Suppressor macrophage treated with lipopolysaccharide for 4 hours (primary cell): ENCODE results near the gene SAP30L.

Experiments
- DNase-seq: peaks from one replicate; pipeline ENCODE4 v3.0.0-alpha.2; 2020

SAP30L gene

DNA sequence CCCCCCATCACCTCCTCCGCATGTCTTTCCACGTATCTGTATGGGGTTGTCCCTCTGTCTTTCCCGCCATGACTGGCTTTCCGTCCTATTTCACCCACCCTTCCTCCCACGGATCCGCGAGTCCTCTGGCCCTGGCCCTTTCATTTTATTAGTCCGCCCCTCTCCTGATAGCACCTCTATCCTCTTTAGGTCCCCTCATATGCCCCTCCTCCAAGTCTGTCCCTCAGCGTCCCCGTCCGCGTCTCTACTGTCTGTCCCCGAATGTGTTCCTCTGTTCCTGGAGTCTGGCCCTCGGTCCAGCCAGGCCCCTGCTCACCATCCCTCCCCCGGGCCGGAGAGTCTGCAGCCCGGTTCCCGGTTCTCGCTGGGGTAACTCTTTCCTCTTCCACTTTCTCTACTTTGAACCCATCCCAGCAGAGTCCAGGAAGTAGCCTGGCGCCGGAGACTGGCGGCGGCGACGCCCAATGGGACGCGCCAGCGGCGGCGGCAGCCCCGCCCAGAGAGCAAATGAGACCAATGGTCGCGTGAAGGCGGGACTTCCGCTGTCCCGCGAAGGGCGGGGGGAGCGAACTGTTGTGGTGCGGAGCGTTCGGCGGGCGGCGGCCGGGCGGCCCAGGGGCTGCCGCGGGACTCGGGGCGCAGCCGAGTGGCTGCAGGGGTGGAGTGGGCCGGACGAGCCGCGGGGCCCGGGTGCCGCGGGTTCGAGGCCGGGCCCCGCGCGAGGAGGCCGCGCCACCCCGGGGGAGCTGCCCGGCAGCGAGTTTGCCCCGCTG is at the start of gene SAP30L:
SAP30L (plus strand) TSS at position 576 of the 773 bp plus-strand sequence. CDS start 608 bp downstream, outside the sequence.
- peak; percentile 98 for DNase-seq

- DNase-seq: no peak
These were observed 49.7 kb upstream of the SAP30L start for GRCh38 chr5:154396128-154396527.

- DNase-seq: no peak
These were observed 48.0 kb upstream of the SAP30L start for GRCh38 chr5:154397652-154398406.

GRCh38 chr5:154400678-154401077 is 45.1 kb upstream of the SAP30L start:
- DNase-seq: no peak

DNA sequence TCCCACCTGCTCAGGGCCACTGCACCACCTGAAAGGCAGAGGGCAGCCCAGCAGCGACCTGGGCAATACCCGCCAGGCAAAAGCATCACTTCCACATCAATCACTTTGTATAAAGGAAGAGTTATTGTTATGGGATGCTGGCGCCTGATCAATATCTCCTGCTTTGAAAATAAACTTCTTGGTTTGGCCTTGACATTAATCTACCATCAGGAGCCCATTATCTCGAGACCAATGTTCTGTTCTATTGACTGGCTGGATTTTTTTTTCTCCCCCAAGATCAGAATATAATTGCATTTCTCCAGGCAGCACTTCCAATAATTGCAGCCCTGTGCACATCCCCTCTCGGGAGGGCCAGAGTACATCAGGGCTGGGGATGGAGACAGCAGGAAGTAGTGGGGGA is 44.4 kb upstream of the SAP30L start:
- no peak for DNase-seq

DNA sequence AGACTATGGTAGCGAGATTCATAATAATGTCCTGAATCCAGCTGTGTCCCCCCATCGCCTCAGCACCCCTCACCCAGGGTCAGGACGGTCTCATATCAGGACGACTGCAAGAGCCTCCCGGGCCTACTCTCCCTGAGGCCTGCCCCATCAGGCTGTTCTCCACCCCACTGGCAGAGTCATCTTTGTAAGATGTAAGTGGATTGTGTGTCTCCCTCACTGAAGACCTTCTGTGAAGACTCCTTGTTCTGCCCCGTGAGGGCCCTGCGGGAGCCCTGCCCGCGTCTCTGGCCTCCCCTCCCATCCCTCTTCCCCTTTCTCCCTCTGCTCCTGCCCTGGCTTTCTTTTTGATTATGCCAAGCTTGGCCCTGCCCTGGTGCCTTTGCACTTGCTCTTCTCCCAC is 43.9 kb upstream of the SAP30L start:
- DNase-seq: no peak

DNA sequence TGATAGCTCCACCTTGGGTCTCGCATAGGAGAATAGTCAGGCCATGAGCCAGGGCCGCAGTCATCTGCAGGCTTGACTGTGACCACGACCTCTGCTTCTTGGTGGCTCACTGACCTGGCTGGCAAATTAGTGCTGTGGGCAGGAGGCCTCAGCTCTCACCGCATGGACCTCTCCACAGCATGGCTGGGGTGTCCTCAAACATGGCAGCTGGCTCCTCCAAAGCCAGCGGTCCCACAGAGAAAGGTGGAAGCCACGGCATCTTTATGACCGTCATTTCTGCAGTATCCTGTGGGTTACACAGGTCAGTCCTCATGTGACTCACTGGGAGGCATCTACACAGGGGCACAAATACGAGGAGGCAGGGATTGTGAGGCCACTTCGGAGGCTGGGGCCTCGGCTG is 43.2 kb upstream of the SAP30L start:
- DNase-seq: no peak

GRCh38 chr5:154403234-154403633 is 42.6 kb upstream of the SAP30L start:
- no peak for DNase-seq

DNA sequence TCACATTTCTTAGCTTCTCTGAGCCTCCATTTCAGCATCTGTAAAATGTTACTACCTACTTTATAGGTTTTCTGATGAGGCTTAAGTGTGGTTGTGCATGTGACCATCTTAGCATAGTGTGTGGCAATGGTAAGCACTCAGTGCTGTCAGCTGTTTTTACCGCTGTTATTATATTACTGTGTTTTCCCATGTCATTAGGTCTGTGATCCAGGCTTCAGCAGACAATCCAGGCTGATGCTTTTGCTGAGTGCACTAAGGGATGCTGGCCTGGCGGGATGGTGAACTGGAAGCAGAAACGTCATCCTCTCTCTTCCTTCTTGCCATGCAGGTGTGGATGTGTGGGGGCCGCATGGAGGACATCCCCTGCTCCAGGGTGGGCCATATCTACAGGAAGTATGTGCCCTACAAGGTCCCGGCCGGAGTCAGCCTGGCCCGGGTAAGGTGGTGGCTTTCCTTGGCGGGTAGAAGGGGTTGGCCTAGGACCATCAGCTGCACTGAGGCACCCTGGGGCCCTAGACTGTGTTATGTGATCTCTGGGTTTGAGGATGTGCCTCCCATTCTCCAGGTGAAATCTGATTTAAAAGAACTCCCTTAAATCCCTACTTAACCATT is 41.9 kb upstream of the SAP30L start:
- DNase-seq: no peak

GRCh38 chr5:154405078-154405792 is 40.6 kb upstream of the SAP30L start:
- DNase-seq: peak; percentile 79

GRCh38 chr5:154406231-154406630 is 39.6 kb upstream of the SAP30L start:
- no peak for DNase-seq

DNA sequence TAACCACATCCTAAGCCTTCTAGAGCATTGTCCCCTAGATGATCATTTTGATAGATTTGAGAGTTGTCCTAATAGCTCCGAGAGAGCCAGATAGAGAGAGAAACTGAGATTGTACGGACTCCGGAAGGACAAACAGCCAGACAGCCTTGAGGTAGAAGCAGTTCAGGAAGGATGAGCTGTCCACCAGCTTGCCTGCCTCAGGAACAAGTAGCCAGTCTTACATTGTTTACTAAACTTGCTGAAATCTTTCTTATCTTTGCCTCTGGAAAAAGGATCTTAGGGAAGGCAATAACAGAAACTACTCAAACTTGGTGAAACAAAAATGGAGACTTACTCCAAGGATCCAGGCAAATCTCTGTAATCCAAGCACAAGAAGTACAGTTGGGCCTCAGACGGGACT is 39.0 kb upstream of the SAP30L start:
- DNase-seq: no peak

- no peak for DNase-seq
These were observed 37.0 kb upstream of the SAP30L start for GRCh38 chr5:154408811-154409210.

DNA sequence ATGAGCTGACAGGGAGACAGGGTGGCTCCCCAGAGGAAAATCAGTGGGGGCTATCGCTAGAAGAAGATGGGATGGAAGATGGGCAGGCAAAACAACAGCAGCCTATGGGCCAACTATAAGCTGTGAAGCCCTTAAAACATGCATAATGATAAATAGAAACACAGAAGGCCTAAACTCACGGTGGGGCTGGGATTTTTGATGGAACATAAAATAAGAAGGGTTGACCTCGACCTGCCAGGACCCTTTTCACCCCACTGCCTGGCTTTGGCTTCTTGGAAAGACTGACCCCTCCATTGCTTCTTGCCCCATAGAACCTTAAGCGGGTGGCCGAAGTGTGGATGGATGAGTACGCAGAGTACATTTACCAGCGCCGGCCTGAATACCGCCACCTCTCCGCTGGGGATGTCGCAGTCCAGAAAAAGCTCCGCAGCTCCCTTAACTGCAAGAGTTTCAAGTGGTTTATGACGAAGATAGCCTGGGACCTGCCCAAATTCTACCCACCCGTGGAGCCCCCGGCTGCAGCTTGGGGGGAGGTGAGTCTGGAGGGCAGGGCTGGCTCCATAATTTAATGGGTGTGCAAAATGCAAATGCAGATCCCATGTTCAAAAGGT is 36.5 kb upstream of the SAP30L start:
- DNase-seq: no peak

- no peak for DNase-seq
These were observed 35.8 kb upstream of the SAP30L start for GRCh38 chr5:154410008-154410407.

- DNase-seq: no peak
These were observed 35.0 kb upstream of the SAP30L start for GRCh38 chr5:154410786-154411185.

DNA sequence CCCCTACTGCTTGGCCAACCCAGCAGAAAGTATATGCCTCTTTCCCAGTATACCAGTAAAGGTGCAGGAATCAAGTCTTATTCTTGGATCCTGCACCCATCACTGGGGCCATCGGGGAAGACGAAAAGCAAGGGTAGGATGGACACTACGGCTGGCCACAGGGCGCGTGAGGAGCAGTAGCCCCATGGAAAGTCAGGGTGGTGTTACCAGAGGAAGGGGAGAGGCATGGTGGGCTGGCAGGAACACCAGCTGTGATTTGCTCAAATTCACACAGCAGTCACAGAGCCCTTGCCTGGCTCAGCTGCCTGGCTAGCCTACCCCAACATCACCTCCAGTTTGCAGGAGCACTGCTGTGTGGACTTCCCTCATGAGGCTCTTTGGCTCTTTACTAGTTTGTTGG is 34.5 kb upstream of the SAP30L start:
- DNase-seq: no peak

DNA sequence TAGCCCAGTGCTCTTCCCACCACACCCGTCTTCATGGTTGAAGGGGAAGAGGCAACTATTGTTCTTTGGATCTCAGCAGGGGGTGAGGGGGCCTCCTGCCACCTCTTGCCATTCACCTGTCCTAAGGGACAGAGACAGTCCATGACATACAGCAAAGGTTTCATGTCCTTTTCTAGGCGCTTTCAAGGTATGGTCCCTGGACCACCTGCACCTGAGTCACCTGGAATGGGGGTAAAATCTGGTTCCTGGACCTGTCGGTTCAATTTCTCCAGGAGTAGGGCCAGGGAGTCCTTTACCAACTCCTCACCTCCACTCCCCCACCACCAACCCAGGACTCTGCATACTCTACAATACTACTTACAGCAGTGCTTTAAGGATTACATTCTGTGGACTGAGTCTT is 33.5 kb upstream of the SAP30L start:
- DNase-seq: no peak

GRCh38 chr5:154412925-154413324 is 32.9 kb upstream of the SAP30L start:
- DNase-seq: no peak

- no peak for DNase-seq
These were observed 30.7 kb upstream of the SAP30L start for GRCh38 chr5:154415114-154415513.

DNA sequence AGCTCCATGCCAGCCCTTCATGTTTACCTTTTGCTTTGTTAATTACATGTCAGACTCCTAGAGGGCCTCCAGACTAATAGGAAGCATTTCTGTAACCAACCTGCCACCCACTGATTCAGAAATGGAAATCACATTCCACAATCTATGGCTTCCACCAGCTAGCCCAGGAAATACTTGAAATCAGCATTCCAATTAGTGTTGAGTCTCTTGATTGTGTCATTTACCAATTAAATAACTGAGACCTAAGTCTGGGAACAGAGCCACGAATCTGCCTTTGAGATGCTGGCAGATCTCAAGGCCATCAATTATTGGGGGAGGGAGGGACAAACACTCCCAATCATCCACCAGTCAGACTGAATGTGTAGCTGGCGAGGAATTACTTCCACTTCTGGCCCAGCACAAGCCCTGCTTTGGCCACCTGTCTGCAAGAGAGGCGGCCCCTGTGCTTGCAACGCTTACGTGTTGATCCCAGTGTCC is 27.4 kb upstream of the SAP30L start:
- DNase-seq: no peak

DNA sequence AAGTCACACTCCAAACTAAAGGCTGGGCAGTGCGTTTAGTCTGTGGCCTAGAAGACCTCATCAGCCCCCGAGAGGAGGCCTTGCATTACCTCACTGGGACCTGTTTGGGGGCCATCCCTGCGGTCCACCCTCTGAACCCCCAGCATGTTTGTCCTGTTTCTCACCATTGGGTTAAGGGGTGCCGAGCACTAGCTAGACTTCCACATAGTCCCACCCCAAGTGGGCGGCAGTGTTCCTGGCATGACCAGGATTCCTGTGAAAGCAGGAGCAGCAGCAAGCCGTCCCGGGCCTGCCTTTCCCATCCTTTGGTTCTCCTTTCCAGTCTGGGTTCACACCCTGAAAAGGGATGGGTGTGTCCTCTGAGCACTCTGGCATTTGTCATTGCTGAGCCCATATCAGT is 26.6 kb upstream of the SAP30L start:
- DNase-seq: no peak

DNA sequence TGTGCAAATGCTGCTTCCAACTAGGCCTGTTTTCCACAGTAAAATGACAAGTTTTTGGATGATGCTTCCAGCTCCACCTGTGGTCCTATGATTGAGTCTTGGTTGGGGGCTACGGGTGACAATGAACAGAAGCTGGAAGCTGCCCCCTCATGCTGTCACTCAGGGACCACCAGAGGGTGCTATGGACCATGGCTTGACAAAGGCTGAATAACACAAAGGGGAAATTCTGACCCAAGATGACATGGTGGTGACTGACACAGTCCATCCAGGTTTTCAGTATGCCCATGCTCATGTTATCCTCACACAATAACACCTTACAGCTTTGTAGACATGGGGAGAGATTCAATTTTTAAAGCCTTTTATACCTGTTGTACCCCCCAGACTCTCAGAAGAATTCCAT is 23.9 kb upstream of the SAP30L start:
- DNase-seq: peak; percentile 34
